H1 (cell line): Measurements from ENCODE around the gene SHROOM3. TPM values are rescaled to one million over a fixed set of nuclear protein-coding genes. Genes with fewer than 3 reads are reported as not detected.

Experiments used
- RAD21 ChIP-seq, 2 experiments: IDR thresholded peaks in 1 of 2; conservative IDR thresholded peaks in 1 of 2; 2 replicates each; pipeline ENCODE4 v1.6.1; 2011; ENCODE audit warnings: low read depth in 2 of 2, low read length in 2 of 2, improper control_type of control experiment in 1 of 2, inconsistent platforms in 1 of 2, mild to moderate bottlenecking in 1 of 2, moderate library complexity in 1 of 2
- polyA plus RNA-seq, 7 experiments: library from polyadenylated mRNA; depleted of rRNA in 3 of 7; stranded (reverse) in 5 of 7; unstranded in 2 of 7; fragments of >200 nt in 5 of 7; fragments of 200-250 nt in 2 of 7; gene quantifications; 1 replicate in 5 of 7; 2 replicates in 1 of 7; 4 replicates in 1 of 7; pipeline versions ENCODE4 v1.2.1 to v1.2.3, GENCODE V29; 2011 to 2013; ENCODE audit warnings: missing spikeins in 2 of 7, mixed read lengths in 2 of 7
- total RNA-seq: library from RNA; stranded (reverse); fragmentation: NEBNext Ultra II Directional; extraction: Animal tissue kit (Norgen Biotek cat#: 25700); gene quantifications from 2 replicates; pipeline ENCODE4 v1.2.1, GENCODE V29; 2021

Gene SHROOM3
- total and polyA plus RNA-seq, 2 of the 8 experiments (the other 6 are each of a cell fraction or from before 2014, with no cell fraction given) = 15.8 to 34.0 TPM

- no peak for TF ChIP-seq RAD21 (IDR thresholded peaks at IDR 0.05 in 1 of 2, conservative IDR thresholded peaks at IDR 0.05 in 1 of 2; ENCODE audit: low read depth in 2 of 2, low read length in 2 of 2)
- TF ChIP-seq, all 59 proteins: peak for 0
Measured at GRCh38 chr4:76811604-76812412, 376.8 kb downstream of the SHROOM3 start (continued).
